RWPE2 (cell line): ENCODE results near the gene CRB3.
A peak's percentile ranks its signal among the peaks of the same experiment; 100 is the strongest.

Experiments used
- ATAC-seq: fragments of 200-7000 bp; cut with Tn5 transposase; 3 replicates; pipeline ENCODE4 v1.9.1; 2021; ENCODE audit warnings: low read depth
- DNase-seq: peaks from one replicate; pipeline ENCODE4 v3.0.0-alpha.2; 2020; ENCODE audit warnings: low spot score
- H3K27ac ChIP-seq: fragments of 450-650 bp; 2 replicates; pipeline ENCODE4 v1.5.1; 2017; ENCODE audit warnings: mild to moderate bottlenecking; ENCODE audit not compliant: poor library complexity, severe bottlenecking
- H3K27me3 ChIP-seq: fragments of 250-450 bp; sonication (Bioruptor Pico); 2 replicates; pipeline ENCODE4 v1.5.1; 2021; ENCODE audit warnings: mild to moderate bottlenecking, moderate library complexity; ENCODE audit not compliant: insufficient read depth, poor library complexity, severe bottlenecking
- H3K36me3 ChIP-seq: fragments of 250-450 bp; sonication (Bioruptor Pico); 2 replicates; pipeline ENCODE4 v1.5.1; 2020; ENCODE audit warnings: low read depth, mild to moderate bottlenecking, moderate library complexity
- H3K4me1 ChIP-seq: fragments of 250-450 bp; sonication (Bioruptor Pico); 2 replicates; pipeline ENCODE4 v1.5.1; 2021; ENCODE audit warnings: mild to moderate bottlenecking, moderate library complexity; ENCODE audit not compliant: insufficient read depth, poor library complexity, severe bottlenecking
- H3K4me3 ChIP-seq: fragments of 250-450 bp; sonication (Bioruptor Pico); 2 replicates; pipeline ENCODE4 v1.5.1; 2021; ENCODE audit warnings: mild to moderate bottlenecking, moderate library complexity; ENCODE audit not compliant: severe bottlenecking
- H3K9me3 ChIP-seq: fragments of 250-450 bp; sonication (Bioruptor Pico); 2 replicates; pipeline ENCODE4 v1.5.1; 2021; ENCODE audit warnings: mild to moderate bottlenecking, moderate library complexity; ENCODE audit not compliant: severe bottlenecking
- TF ChIP-seq, protein P1 (sequence below): fragments of 450-650 bp; IDR thresholded peaks from one replicate; pipeline ENCODE4 v1.5.1; 2017; ENCODE audit warnings: mild to moderate bottlenecking, moderate library complexity; ENCODE audit not compliant: poor library complexity, severe bottlenecking

The CRB3 gene

GRCh38 chr19:6455924-6456323, 8.1 kb upstream of the CRB3 start:
- TF ChIP-seq, protein P1, sequence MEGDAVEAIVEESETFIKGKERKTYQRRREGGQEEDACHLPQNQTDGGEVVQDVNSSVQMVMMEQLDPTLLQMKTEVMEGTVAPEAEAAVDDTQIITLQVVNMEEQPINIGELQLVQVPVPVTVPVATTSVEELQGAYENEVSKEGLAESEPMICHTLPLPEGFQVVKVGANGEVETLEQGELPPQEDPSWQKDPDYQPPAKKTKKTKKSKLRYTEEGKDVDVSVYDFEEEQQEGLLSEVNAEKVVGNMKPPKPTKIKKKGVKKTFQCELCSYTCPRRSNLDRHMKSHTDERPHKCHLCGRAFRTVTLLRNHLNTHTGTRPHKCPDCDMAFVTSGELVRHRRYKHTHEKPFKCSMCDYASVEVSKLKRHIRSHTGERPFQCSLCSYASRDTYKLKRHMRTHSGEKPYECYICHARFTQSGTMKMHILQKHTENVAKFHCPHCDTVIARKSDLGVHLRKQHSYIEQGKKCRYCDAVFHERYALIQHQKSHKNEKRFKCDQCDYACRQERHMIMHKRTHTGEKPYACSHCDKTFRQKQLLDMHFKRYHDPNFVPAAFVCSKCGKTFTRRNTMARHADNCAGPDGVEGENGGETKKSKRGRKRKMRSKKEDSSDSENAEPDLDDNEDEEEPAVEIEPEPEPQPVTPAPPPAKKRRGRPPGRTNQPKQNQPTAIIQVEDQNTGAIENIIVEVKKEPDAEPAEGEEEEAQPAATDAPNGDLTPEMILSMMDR: no peak
- Histone ChIP-seq H3K4me3 (no peak overlapping the region), H3K27me3 (no peaks in the 10 kb centered on the region), H3K36me3 (peaks cover 13% of the 10 kb centered on the region), H3K9me3 (no peaks in the 10 kb centered on the region), H3K4me1 (no peaks in the 10 kb centered on the region), H3K27ac (no peak overlapping the region)
- DNase-seq (no peak), ATAC-seq (no peak)

- peaks cover 13% of the 10 kb centered on the region for H3K36me3 ChIP-seq
- DNase-seq: no peak
- H3K27me3 ChIP-seq: no peaks in the 10 kb centered on the region
- H3K4me1 ChIP-seq: no peaks in the 10 kb centered on the region
- H3K27ac ChIP-seq: no peak overlapping the region
- TF ChIP-seq, protein P1: no peak
- ATAC-seq: no peak
- no peaks in the 10 kb centered on the region for H3K9me3 ChIP-seq
- H3K4me3 ChIP-seq: no peak overlapping the region
Measured at GRCh38 chr19:6457958-6458694, 5.9 kb upstream of the CRB3 start.

GRCh38 chr19:6458695-6459261, 5.3 kb upstream of the CRB3 start:
- H3K36me3 ChIP-seq: peaks cover 9% of the 10 kb centered on the region
- no peaks in the 10 kb centered on the region for H3K9me3 ChIP-seq
- no peak overlapping the region for H3K27ac ChIP-seq
- no peaks in the 10 kb centered on the region for H3K27me3 ChIP-seq
- ATAC-seq (no peak), DNase-seq (no peak)
- no peaks in the 10 kb centered on the region for H3K4me1 ChIP-seq
- TF ChIP-seq, protein P1: no peak
- H3K4me3 ChIP-seq: peak overlapping the region; percentile 48

DNA sequence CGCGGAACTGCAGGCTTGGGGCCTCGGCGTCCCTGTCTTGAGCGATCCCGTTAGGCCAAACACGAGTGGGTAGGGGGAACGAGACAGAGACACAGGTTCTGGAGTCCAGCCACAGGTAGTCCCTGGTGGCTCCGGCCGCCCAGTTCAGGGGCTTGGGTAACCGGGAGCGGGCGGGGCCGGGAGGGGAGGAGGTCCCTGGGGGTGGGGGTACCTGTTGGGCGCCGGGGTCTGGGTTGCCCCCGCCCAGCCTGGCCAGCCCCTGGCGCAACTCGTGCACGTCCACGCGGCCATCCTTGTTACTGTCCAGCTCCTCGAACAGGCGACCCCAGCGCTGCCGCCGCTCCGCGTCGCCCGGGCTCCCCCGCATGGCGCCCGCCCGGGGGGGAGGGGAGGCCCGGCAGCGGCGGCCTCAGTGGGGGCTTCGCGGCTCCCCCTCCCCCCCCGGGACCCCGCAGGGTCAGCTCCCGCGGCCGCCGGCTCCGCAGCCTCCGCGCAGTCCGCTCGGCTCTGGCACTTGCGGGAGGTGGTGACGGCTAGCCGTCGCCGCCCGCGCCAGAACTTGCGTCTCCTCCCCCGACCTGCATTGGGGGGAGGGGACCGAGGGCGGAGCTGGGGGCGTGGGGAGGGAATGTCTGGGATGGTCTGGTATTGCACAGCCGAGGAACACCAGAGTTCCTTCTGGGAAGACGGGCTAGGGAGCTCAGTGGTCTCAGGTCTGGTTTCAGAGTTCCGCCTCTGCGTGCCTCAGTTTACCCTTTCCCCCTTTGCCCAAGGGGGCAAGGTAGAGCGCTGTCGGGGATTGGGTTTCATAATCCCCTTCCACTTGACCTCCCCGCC, 4.6 kb upstream of the CRB3 start, which contains the start of gene SLC25A23:
SLC25A23 (minus strand) TSS at position 531 of the 837 bp plus-strand sequence; CDS start at position 367, 164 bp downstream.
- H3K4me1 ChIP-seq: no peaks in the 10 kb centered on the region
- no peaks in the 10 kb centered on the region for H3K9me3 ChIP-seq
- peak; percentile 45 for ATAC-seq
- peak within 1 kb of the TSS; percentile 29 for H3K27ac ChIP-seq
- TF ChIP-seq, protein P1: no peak
- H3K36me3 ChIP-seq: peaks cover 2% of the 10 kb centered on the region; the same call in 1 of the 2 replicates
- H3K4me3 ChIP-seq: peak within 1 kb of the TSS; percentile 48
- DNase-seq: no peak
- no peaks in the 10 kb centered on the region for H3K27me3 ChIP-seq
